ENCODE measurements around the gene PEX11A.

GRCh38 chr15:89740137-89740536 is 49.6 kb upstream of the PEX11A start:
- TF ChIP-seq, protein P1, sequence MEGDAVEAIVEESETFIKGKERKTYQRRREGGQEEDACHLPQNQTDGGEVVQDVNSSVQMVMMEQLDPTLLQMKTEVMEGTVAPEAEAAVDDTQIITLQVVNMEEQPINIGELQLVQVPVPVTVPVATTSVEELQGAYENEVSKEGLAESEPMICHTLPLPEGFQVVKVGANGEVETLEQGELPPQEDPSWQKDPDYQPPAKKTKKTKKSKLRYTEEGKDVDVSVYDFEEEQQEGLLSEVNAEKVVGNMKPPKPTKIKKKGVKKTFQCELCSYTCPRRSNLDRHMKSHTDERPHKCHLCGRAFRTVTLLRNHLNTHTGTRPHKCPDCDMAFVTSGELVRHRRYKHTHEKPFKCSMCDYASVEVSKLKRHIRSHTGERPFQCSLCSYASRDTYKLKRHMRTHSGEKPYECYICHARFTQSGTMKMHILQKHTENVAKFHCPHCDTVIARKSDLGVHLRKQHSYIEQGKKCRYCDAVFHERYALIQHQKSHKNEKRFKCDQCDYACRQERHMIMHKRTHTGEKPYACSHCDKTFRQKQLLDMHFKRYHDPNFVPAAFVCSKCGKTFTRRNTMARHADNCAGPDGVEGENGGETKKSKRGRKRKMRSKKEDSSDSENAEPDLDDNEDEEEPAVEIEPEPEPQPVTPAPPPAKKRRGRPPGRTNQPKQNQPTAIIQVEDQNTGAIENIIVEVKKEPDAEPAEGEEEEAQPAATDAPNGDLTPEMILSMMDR (IDR thresholded peaks at IDR 0.05 in 4 of 5, conservative IDR thresholded peaks at IDR 0.05 in 1 of 5) = peak; percentile 73 to 94 (median 86)
- TF ChIP-seq POLR2A (IDR thresholded peaks at IDR 0.05) = no peak

All from gastrocnemius medialis (tissue), 4 donors.